Naive B cell (primary cell): ENCODE data around the gene STARD3. TPM values are rescaled to one million over a fixed set of nuclear protein-coding genes. Genes with fewer than 3 reads are reported as not detected.

Experiments used
- ATAC-seq, 2 donors: fragments of 150-1000 bp; cut with Tn5 transposase; 2 replicates each; pipeline ENCODE4 v1.10.0; 2021; ENCODE audit warnings: low read depth in 2 of 2, mild to moderate bottlenecking in 2 of 2, moderate library complexity in 2 of 2
- DNase-seq: peaks from one replicate; pipeline ENCODE4 v3.0.0; 2022
- H3K27ac Mint-ChIP-seq, 6 donors: one replicate each; pipeline ENCODE4 v1.8.0; 2020 to 2022; ENCODE audit warnings: mild to moderate bottlenecking in 6 of 6, mixed read lengths in 6 of 6, moderate library complexity in 5 of 6, inconsistent platforms in 2 of 6
- H3K27me3 Mint-ChIP-seq, 3 donors: one replicate each; pipeline ENCODE4 v1.8.0; 2021 to 2022; ENCODE audit warnings: mixed read lengths in 3 of 3, mild to moderate bottlenecking in 1 of 3
- H3K36me3 Mint-ChIP-seq, 2 donors: one replicate each; pipeline ENCODE4 v1.8.0; 2020 to 2022; ENCODE audit warnings: mixed read lengths in 2 of 2, inconsistent platforms in 1 of 2, mild to moderate bottlenecking in 1 of 2
- H3K4me1 Mint-ChIP-seq, 3 donors: one replicate each; pipeline ENCODE4 v1.8.0; 2020 to 2022; ENCODE audit warnings: mixed read lengths in 3 of 3, inconsistent platforms in 1 of 3, mild to moderate bottlenecking in 1 of 3, moderate library complexity in 1 of 3
- H3K4me3 Mint-ChIP-seq, 8 donors: one replicate each; pipeline ENCODE4 v1.8.0; 2020 to 2022; ENCODE audit warnings: mild to moderate bottlenecking in 8 of 8, mixed read lengths in 8 of 8, moderate library complexity in 8 of 8, inconsistent platforms in 2 of 8
- H3K9me3 Mint-ChIP-seq, 7 donors: one replicate each; pipeline ENCODE4 v1.8.0; 2020 to 2022; ENCODE audit warnings: mixed read lengths in 7 of 7, mild to moderate bottlenecking in 5 of 7, inconsistent platforms in 2 of 7, moderate library complexity in 1 of 7
- polyA plus RNA-seq, 6 donors: library from polyadenylated mRNA; unstranded; fragments of 300-500 nt; fragmentation: Illumina TruSeq; gene quantifications; one replicate each; pipeline ENCODE4 v1.2.3, GENCODE V29; 2021; ENCODE audit warnings: low read depth in 6 of 6

The STARD3 gene
- polyA plus RNA-seq, 6 donors from 2014 or later = 30.7 to 53.7 (median 42.0) TPM

- Mint-ChIP-seq H3K27me3 (peaks cover 5 to 21% (median 10%) of the 10 kb centered on the region in 3 donors), H3K27ac (peak within 1 kb of the TSS in 3 of 6 donors; percentile 31 to 74 (median 48)), H3K4me1 (peaks cover 24 to 66% (median 41%) of the 10 kb centered on the region in 3 donors), H3K36me3 (peaks cover 0 to 9% of the 10 kb centered on the region in 2 donors), H3K4me3 (peak within 1 kb of the TSS in 2 of 8 donors; percentile 45 to 49), H3K9me3 (no peaks in the 10 kb centered on the region)
- ATAC-seq (no peak), DNase-seq (no peak)
These were observed 27.9 kb downstream of the STARD3 start, which contains the start of gene TCAP for GRCh38 chr17:39664581-39665561. Gene TCAP, plus strand, starts transcription at chr17:39665349. Its CDS starts 11 bp downstream, at chr17:39665360.

GRCh38 chr17:39665642-39666224 is 28.8 kb downstream of the STARD3 start:
- Mint-ChIP-seq H3K4me3 (peak overlapping the region in 1 of 8 donors; percentile 45), H3K4me1 (peaks cover 25 to 57% (median 38%) of the 10 kb centered on the region in 3 donors), H3K27me3 (peaks cover 5 to 21% (median 10%) of the 10 kb centered on the region in 3 donors), H3K36me3 (peaks cover 0 to 9% of the 10 kb centered on the region in 2 donors), H3K9me3 (no peaks in the 10 kb centered on the region), H3K27ac (no peak overlapping the region)
- peak; percentile 15 to 29 for ATAC-seq
- no peak for DNase-seq

DNA sequence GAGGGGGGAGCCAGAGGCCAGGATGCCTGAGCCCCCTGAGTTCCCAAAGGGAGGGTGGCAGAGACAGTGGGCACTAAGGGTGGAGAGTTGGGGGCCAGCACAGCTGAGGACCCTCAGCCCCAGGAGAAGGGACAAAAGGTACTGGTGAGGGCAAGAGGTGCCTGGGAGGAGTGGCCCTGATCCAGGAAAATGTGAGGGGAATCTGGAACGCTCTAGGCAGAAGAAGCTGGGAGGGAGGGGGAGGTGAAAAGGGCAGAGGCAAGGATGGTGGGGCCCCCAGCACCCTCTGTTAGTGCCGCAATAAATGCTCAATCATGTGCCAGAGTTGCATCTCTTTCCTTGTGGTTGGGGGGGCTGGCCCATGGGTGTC is 29.3 kb downstream of the STARD3 start:
- H3K4me3 Mint-ChIP-seq = peak overlapping the region in 3 of 8 donors; percentile 22 to 45 (median 25)
- no peaks in the 10 kb centered on the region for H3K9me3 Mint-ChIP-seq
- peaks cover 5 to 21% (median 10%) of the 10 kb centered on the region in 3 donors for H3K27me3 Mint-ChIP-seq
- DNase-seq (no peak), ATAC-seq (no peak)
- no peak overlapping the region for H3K27ac Mint-ChIP-seq
- H3K36me3 Mint-ChIP-seq = peaks cover 0 to 5% of the 10 kb centered on the region in 2 donors
- peaks cover 24 to 52% (median 33%) of the 10 kb centered on the region in 3 donors for H3K4me1 Mint-ChIP-seq

- no peak for ATAC-seq
- peaks cover 5 to 21% (median 10%) of the 10 kb centered on the region in 3 donors for H3K27me3 Mint-ChIP-seq
- H3K9me3 Mint-ChIP-seq = no peaks in the 10 kb centered on the region
- H3K27ac Mint-ChIP-seq = peak overlapping the region in 3 of 6 donors; percentile 53 to 78 (median 63)
- peaks cover 20 to 51% (median 28%) of the 10 kb centered on the region in 3 donors for H3K4me1 Mint-ChIP-seq
- H3K36me3 Mint-ChIP-seq = no peaks in the 10 kb centered on the region
- peak overlapping the region in 7 of 8 donors; percentile 22 to 75 (median 52) for H3K4me3 Mint-ChIP-seq
- no peak for DNase-seq
These were observed 29.8 kb downstream of the STARD3 start for GRCh38 chr17:39666601-39667261.

- Mint-ChIP-seq H3K36me3 (no peaks in the 10 kb centered on the region), H3K27me3 (peaks cover 5 to 21% (median 10%) of the 10 kb centered on the region in 3 donors), H3K27ac (peak overlapping the region in 1 of 6 donors; percentile 53), H3K4me3 (peak overlapping the region in 7 of 8 donors; percentile 44 to 81 (median 70)), H3K9me3 (no peaks in the 10 kb centered on the region), H3K4me1 (peaks cover 25 to 51% (median 25%) of the 10 kb centered on the region in 3 donors)
- ATAC-seq = peak; percentile 27 to 31
- no peak for DNase-seq
These were observed 30.5 kb downstream of the STARD3 start for GRCh38 chr17:39667262-39667944.

DNA sequence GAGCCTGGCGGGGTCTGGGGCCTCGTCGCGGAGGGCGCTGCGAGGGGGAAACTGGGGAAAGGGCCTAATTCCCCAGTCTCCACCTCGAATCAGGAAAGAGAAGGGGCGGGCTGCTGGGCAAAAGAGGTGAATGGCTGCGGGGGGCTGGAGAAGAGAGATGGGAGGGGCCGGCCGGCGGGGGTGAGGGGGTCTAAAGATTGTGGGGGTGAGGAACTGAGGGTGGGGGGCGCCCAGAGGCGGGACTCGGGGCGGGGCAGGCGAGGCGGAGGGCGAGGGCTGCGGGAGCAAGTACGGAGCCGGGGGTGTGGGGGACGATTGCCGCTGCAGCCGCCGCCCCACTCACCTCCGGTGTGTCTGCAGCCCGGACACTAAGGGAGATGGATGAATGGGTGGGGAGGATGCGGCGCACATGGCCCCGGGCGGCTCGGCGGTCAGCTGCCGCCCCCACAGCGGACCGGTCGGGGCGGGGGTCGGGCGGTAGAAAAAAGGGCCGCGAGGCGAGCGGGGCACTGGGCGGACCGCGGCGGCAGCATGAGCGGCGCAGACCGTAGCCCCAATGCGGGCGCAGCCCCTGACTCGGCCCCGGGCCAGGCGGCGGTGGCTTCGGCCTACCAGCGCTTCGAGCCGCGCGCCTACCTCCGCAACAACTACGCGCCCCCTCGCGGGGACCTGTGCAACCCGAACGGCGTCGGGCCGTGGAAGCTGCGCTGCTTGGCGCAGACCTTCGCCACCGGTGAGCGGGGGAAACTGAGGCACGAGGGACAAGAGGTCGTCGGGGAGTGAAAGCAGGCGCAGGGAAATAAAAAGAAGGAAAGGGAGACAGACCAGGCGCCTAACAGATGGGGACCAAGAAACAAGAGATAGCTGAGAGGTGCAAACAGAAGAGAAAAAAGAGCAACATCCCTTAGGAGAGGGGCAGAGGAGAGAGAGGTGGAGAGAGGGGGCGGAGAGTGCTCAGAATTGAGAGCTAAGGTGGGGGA is 31.3 kb downstream of the STARD3 start, which contains the start of gene PNMT:
PNMT (plus strand) TSS at position 509 of the 980 bp plus-strand sequence; CDS start at position 532, 23 bp downstream.
- H3K27ac Mint-ChIP-seq = peak within 1 kb of the TSS in 4 of 6 donors; percentile 53 to 82 (median 67)
- DNase-seq (peak; percentile 64), ATAC-seq (peak; percentile 70 to 82)
- no peaks in the 10 kb centered on the region for H3K9me3 Mint-ChIP-seq
- peaks cover 26 to 47% (median 29%) of the 10 kb centered on the region in 3 donors for H3K4me1 Mint-ChIP-seq
- H3K4me3 Mint-ChIP-seq = peak within 1 kb of the TSS; percentile 38 to 89 (median 80)
- peaks cover 5 to 21% (median 10%) of the 10 kb centered on the region in 3 donors for H3K27me3 Mint-ChIP-seq
- H3K36me3 Mint-ChIP-seq = no peaks in the 10 kb centered on the region

DNA sequence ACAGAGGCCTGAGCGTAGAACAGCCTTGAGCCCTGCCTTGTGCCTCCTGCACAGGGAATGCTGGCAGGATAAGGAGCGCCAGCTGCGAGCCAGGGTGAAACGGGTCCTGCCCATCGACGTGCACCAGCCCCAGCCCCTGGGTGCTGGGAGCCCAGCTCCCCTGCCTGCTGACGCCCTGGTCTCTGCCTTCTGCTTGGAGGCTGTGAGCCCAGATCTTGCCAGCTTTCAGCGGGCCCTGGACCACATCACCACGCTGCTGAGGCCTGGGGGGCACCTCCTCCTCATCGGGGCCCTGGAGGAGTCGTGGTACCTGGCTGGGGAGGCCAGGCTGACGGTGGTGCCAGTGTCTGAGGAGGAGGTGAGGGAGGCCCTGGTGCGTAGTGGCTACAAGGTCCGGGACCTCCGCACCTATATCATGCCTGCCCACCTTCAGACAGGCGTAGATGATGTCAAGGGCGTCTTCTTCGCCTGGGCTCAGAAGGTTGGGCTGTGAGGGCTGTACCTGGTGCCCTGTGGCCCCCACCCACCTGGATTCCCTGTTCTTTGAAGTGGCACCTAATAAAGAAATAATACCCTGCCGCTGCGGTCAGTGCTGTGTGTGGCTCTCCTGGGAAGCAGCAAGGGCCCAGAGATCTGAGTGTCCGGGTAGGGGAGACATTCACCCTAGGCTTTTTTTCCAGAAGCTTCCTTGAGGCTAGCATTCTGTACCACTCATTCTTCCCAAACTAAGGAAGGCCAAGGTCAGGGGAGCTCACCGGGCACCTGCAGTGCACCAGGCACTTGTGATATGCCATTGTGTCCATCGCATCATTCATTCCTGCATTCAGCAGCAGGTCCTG is 33.2 kb downstream of the STARD3 start:
- Mint-ChIP-seq H3K36me3 (no peaks in the 10 kb centered on the region), H3K27ac (no peak overlapping the region), H3K4me1 (peaks cover 38 to 47% (median 41%) of the 10 kb centered on the region in 3 donors), H3K27me3 (peaks cover 5 to 21% (median 10%) of the 10 kb centered on the region in 3 donors), H3K9me3 (no peaks in the 10 kb centered on the region), H3K4me3 (no peak overlapping the region)
- DNase-seq (no peak), ATAC-seq (no peak)

GRCh38 chr17:39670746-39671145 is 33.8 kb downstream of the STARD3 start:
- DNase-seq = no peak
- Mint-ChIP-seq H3K27me3 (peaks cover 5 to 21% (median 10%) of the 10 kb centered on the region in 3 donors), H3K9me3 (no peaks in the 10 kb centered on the region), H3K27ac (no peak overlapping the region), H3K36me3 (no peaks in the 10 kb centered on the region), H3K4me3 (no peak overlapping the region), H3K4me1 (peaks cover 44 to 51% (median 45%) of the 10 kb centered on the region in 3 donors)
- ATAC-seq = no peak

GRCh38 chr17:39671651-39672521 is 34.9 kb downstream of the STARD3 start:
- H3K27me3 Mint-ChIP-seq = peaks cover 5 to 16% (median 10%) of the 10 kb centered on the region in 3 donors
- H3K4me3 Mint-ChIP-seq = peak overlapping the region in 2 of 8 donors; percentile 40 to 43
- peak overlapping the region in 4 of 6 donors; percentile 26 to 52 (median 43) for H3K27ac Mint-ChIP-seq
- no peak for ATAC-seq
- peaks cover 52 to 55% (median 54%) of the 10 kb centered on the region in 3 donors for H3K4me1 Mint-ChIP-seq
- no peaks in the 10 kb centered on the region for H3K9me3 Mint-ChIP-seq
- DNase-seq = no peak
- H3K36me3 Mint-ChIP-seq = no peaks in the 10 kb centered on the region
